WTC11 (cell line): ENCODE measurements around the gene C6orf120. TPM values are rescaled to one million over a fixed set of nuclear protein-coding genes. Genes with fewer than 3 reads are reported as not detected.
"Not testable (repeated sequence)": the region's sequence is repeated elsewhere in the genome, so short reads cannot be mapped to it uniquely, and the experiment has no call there.

ENCODE experiments used
- ATAC-seq: fragments of 200-7000 bp; cut with Tn5 transposase; 2 replicates; pipeline ENCODE4 v1.10.0; 2021; ENCODE audit warnings: mild to moderate bottlenecking, moderate library complexity
- CTCF ChIA-PET: fragments of 300-600 bp; sonication (Branson Sonifier 250); formaldehyde crosslinking; loops from one replicate; lab custom pipeline; 2021; ENCODE audit warnings: antibody characterized with exemption; lab: Charles Lee
- POLR2A ChIA-PET: fragments of 350-600 bp; sonication (Branson Sonifier 250); formaldehyde crosslinking; loops from one replicate; lab custom pipeline; 2021; ENCODE audit warnings: antibody characterized with exemption; lab: Charles Lee
- DNase-seq: peaks from one replicate; pipeline ENCODE4 v3.0.0; 2021; ENCODE audit warnings: low spot score
- H3K27ac Mint-ChIP-seq: 2 replicates; pipeline ENCODE4 v1.8.0; 2021; ENCODE audit warnings: mixed read lengths
- H3K27me3 Mint-ChIP-seq: 2 replicates; pipeline ENCODE4 v1.8.0; 2021; ENCODE audit warnings: low read depth, mild to moderate bottlenecking, moderate library complexity, mixed read lengths
- H3K36me3 Mint-ChIP-seq: 2 replicates; pipeline ENCODE4 v1.8.0; 2021; ENCODE audit warnings: mixed read lengths
- H3K4me1 Mint-ChIP-seq: 2 replicates; pipeline ENCODE4 v1.8.0; 2022; ENCODE audit warnings: mixed read lengths
- H3K4me3 Mint-ChIP-seq: 2 replicates; pipeline ENCODE4 v1.8.0; 2021; ENCODE audit warnings: mild to moderate bottlenecking, moderate library complexity, mixed read lengths
- H3K9me3 Mint-ChIP-seq: 2 replicates; pipeline ENCODE4 v1.8.0; 2021; ENCODE audit warnings: mixed read lengths
- CREB1 ChIP-seq: sonication (generic); formaldehyde crosslinking; IDR thresholded peaks from 2 replicates; pipeline ENCODE4 v1.8.0; 2023; ENCODE audit warnings: mild to moderate bottlenecking, missing genetic modification reagents
- ELF4 ChIP-seq: sonication (generic); formaldehyde crosslinking; IDR thresholded peaks from 2 replicates; pipeline ENCODE4 v1.8.1; 2022; ENCODE audit warnings: low read depth, mild to moderate bottlenecking, moderate library complexity, missing genetic modification reagents
- KAT7 ChIP-seq: sonication (generic); formaldehyde crosslinking; IDR thresholded peaks from 2 replicates; pipeline ENCODE4 v1.8.1; 2023; ENCODE audit warnings: missing genetic modification reagents, mild to moderate bottlenecking, borderline replicate concordance
- NFE2L1 ChIP-seq: sonication (generic); formaldehyde crosslinking; IDR thresholded peaks from 2 replicates; pipeline ENCODE4 v1.8.1; 2023; ENCODE audit warnings: missing genetic modification reagents
- PRRX2 ChIP-seq: fragments of 250-450 bp; sonication (Bioruptor Pico); IDR thresholded peaks from 2 replicates; pipeline ENCODE4 v1.8.0; 2021; ENCODE audit warnings: mild to moderate bottlenecking
- TEAD4 ChIP-seq: sonication (generic); formaldehyde crosslinking; IDR thresholded peaks from 2 replicates; pipeline ENCODE4 v1.8.0; 2022; ENCODE audit warnings: mild to moderate bottlenecking, missing genetic modification reagents
- TP53 ChIP-seq: sonication (generic); formaldehyde crosslinking; IDR thresholded peaks from 2 replicates; pipeline ENCODE4 v1.8.1; 2023; ENCODE audit warnings: mild to moderate bottlenecking, missing genetic modification reagents
- total RNA-seq: library from RNA; stranded (reverse); gene quantifications from 3 replicates; pipeline ENCODE4 v1.2.3, GENCODE V29; 2021
- TF ChIP-seq, protein P1 (sequence below): fragments of 250-450 bp; sonication (Bioruptor Pico); IDR thresholded peaks from 2 replicates; pipeline ENCODE4 v1.9.0; 2021; ENCODE audit warnings: mild to moderate bottlenecking
- TF ChIP-seq, protein P2 (sequence below): fragments of 200-600 bp; IDR thresholded peaks from 2 replicates; pipeline ENCODE4 v1.8.0; 2022; ENCODE audit warnings: antibody characterized with exemption
- TF ChIP-seq, protein P3 (sequence below): sonication (generic); formaldehyde crosslinking; IDR thresholded peaks from 2 replicates; pipeline ENCODE4 v1.8.1; 2022; ENCODE audit warnings: mild to moderate bottlenecking, moderate library complexity, missing genetic modification reagents
- TF ChIP-seq, protein P4 (sequence below): sonication (generic); formaldehyde crosslinking; IDR thresholded peaks from 2 replicates; pipeline ENCODE4 v1.8.0; 2022; ENCODE audit warnings: missing genetic modification reagents
- TF ChIP-seq, protein P5 (sequence below): sonication (generic); formaldehyde crosslinking; IDR thresholded peaks from 2 replicates; pipeline ENCODE4 v1.8.0; 2022; ENCODE audit warnings: mild to moderate bottlenecking, missing genetic modification reagents
- TF ChIP-seq, protein P6 (sequence below): fragments of 250-450 bp; sonication (Bioruptor Pico); IDR thresholded peaks from 2 replicates; pipeline ENCODE4 v1.9.0; 2021; ENCODE audit warnings: mild to moderate bottlenecking

C6orf120 gene
- total RNA-seq, 1 experiment from 2014 or later: 34.5 TPM

DNA sequence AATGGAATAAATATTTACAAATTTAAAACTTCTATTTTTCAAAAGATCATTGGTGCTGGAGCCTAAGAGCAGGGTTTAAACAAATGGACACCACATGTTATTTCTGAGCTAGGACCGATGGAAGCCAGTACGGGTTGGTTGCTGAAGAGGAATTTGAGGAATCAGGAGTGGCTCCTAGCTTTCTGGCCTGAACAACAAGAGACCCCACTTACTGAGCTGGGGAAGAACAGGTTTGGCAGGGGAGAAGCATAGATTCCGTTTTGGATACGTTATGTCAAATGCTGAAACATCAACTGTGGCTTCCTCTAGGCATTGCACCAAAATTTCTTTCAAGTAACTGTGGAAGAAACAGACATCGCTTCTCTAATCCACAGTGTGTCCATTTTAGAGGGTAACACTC lies 6.8 kb upstream of the C6orf120 start (continued):
- TF ChIP-seq, protein P1, sequence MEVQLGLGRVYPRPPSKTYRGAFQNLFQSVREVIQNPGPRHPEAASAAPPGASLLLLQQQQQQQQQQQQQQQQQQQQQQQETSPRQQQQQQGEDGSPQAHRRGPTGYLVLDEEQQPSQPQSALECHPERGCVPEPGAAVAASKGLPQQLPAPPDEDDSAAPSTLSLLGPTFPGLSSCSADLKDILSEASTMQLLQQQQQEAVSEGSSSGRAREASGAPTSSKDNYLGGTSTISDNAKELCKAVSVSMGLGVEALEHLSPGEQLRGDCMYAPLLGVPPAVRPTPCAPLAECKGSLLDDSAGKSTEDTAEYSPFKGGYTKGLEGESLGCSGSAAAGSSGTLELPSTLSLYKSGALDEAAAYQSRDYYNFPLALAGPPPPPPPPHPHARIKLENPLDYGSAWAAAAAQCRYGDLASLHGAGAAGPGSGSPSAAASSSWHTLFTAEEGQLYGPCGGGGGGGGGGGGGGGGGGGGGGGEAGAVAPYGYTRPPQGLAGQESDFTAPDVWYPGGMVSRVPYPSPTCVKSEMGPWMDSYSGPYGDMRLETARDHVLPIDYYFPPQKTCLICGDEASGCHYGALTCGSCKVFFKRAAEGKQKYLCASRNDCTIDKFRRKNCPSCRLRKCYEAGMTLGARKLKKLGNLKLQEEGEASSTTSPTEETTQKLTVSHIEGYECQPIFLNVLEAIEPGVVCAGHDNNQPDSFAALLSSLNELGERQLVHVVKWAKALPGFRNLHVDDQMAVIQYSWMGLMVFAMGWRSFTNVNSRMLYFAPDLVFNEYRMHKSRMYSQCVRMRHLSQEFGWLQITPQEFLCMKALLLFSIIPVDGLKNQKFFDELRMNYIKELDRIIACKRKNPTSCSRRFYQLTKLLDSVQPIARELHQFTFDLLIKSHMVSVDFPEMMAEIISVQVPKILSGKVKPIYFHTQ (CRISPR knock-in tag): no peak
- TF ChIP-seq ELF4 (CRISPR knock-in tag) (no peak), CREB1 (CRISPR knock-in tag) (no peak)

DNA sequence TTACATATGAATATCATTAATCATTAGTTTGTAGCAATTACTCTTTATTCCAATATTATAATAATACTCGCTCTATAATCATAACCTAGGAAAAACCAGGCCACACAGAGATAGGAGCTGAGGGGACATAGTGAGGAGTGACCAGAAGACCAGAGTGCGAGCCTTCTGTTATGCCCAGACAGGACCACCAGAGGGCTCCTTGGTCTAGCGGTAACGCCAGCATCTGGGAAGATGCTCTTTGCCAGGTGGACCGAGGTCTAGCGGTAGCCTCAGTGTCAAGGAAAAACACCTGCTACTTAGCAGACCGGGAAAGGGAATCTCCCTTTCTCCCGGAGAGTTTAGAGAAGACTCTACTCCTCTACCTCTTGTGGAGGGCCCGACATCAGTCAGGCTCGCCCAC lies 4.8 kb upstream of the C6orf120 start:
- CTCF ChIA-PET: interaction anchor here (1.1 kb wide), 1 partner anchor 28 kb away, joined by 3 read pairs; no protein-coding TSS in a partner anchor
- not testable (repeated sequence) for H3K4me3 Mint-ChIP-seq, H3K27me3 Mint-ChIP-seq, H3K27ac Mint-ChIP-seq, ATAC-seq
- DNase-seq: peak; percentile 78
- Mint-ChIP-seq H3K9me3 (peaks cover 16% of the 10 kb centered on the region), H3K4me1 (peaks cover 19% of the 10 kb centered on the region), H3K36me3 (peaks cover 50% of the 10 kb centered on the region)
- TF ChIP-seq, protein P2, sequence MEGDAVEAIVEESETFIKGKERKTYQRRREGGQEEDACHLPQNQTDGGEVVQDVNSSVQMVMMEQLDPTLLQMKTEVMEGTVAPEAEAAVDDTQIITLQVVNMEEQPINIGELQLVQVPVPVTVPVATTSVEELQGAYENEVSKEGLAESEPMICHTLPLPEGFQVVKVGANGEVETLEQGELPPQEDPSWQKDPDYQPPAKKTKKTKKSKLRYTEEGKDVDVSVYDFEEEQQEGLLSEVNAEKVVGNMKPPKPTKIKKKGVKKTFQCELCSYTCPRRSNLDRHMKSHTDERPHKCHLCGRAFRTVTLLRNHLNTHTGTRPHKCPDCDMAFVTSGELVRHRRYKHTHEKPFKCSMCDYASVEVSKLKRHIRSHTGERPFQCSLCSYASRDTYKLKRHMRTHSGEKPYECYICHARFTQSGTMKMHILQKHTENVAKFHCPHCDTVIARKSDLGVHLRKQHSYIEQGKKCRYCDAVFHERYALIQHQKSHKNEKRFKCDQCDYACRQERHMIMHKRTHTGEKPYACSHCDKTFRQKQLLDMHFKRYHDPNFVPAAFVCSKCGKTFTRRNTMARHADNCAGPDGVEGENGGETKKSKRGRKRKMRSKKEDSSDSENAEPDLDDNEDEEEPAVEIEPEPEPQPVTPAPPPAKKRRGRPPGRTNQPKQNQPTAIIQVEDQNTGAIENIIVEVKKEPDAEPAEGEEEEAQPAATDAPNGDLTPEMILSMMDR: peak; percentile 40
- TF ChIP-seq, all 79 proteins: peak for 1; not testable (repeated sequence) for 78
- POLR2A ChIA-PET: not testable (repeated sequence)

DNA sequence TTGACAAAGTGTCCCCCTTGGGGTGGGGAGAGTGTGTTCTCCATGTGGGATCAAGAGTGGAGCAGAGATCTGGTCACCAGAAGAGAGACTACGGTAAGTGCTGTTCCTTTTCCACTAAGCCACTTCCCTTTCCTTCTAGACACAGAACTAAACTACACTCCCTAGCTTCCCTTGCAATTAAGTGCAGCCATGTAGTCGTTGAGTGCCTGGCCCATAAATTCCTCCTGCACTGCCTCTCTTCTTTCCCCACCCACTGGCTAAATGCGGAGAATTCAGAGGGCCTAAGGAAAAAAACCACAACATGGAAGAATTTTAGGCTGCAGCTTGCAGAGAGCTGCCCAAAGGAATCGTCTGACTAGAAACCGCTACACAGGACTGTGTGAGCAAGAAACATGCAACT lies 1.6 kb upstream of the C6orf120 start:
- ChIA-PET POLR2A (interaction anchor here (3.8 kb wide), 1 partner anchor 24 kb away, joined by 14 read pairs; the partner anchor contains the start of gene PHF10), CTCF (interaction anchor here (1.6 kb wide), 1 partner anchor 90 kb away, joined by 7 read pairs; no protein-coding TSS in a partner anchor)
- ATAC-seq (no peak), DNase-seq (no peak)
- Mint-ChIP-seq H3K27me3 (no peaks in the 10 kb centered on the region), H3K4me3 (peak overlapping the region; percentile 90), H3K36me3 (peaks cover 32% of the 10 kb centered on the region), H3K9me3 (peaks cover 10% of the 10 kb centered on the region), H3K4me1 (peaks cover 29% of the 10 kb centered on the region), H3K27ac (peak overlapping the region; percentile 65; the same call in 1 of the 2 replicates)
- no peak for TF ChIP-seq KAT7 (CRISPR knock-in tag)
- TF ChIP-seq, protein P3, sequence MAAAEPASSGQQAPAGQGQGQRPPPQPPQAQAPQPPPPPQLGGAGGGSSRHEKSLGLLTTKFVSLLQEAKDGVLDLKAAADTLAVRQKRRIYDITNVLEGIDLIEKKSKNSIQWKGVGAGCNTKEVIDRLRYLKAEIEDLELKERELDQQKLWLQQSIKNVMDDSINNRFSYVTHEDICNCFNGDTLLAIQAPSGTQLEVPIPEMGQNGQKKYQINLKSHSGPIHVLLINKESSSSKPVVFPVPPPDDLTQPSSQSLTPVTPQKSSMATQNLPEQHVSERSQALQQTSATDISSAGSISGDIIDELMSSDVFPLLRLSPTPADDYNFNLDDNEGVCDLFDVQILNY (CRISPR knock-in tag): no peak
- TF ChIP-seq, protein P4, sequence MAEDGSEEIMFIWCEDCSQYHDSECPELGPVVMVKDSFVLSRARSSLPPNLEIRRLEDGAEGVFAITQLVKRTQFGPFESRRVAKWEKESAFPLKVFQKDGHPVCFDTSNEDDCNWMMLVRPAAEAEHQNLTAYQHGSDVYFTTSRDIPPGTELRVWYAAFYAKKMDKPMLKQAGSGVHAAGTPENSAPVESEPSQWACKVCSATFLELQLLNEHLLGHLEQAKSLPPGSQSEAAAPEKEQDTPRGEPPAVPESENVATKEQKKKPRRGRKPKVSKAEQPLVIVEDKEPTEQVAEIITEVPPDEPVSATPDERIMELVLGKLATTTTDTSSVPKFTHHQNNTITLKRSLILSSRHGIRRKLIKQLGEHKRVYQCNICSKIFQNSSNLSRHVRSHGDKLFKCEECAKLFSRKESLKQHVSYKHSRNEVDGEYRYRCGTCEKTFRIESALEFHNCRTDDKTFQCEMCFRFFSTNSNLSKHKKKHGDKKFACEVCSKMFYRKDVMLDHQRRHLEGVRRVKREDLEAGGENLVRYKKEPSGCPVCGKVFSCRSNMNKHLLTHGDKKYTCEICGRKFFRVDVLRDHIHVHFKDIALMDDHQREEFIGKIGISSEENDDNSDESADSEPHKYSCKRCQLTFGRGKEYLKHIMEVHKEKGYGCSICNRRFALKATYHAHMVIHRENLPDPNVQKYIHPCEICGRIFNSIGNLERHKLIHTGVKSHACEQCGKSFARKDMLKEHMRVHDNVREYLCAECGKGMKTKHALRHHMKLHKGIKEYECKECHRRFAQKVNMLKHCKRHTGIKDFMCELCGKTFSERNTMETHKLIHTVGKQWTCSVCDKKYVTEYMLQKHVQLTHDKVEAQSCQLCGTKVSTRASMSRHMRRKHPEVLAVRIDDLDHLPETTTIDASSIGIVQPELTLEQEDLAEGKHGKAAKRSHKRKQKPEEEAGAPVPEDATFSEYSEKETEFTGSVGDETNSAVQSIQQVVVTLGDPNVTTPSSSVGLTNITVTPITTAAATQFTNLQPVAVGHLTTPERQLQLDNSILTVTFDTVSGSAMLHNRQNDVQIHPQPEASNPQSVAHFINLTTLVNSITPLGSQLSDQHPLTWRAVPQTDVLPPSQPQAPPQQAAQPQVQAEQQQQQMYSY (CRISPR knock-in tag): no peak
- TF ChIP-seq TEAD4: no peak
- TF ChIP-seq TP53 (CRISPR knock-in tag): no peak
- no peak for TF ChIP-seq PRRX2 (CRISPR knock-in tag)
- no peak for TF ChIP-seq NFE2L1 (CRISPR knock-in tag)
- TF ChIP-seq, protein P5, sequence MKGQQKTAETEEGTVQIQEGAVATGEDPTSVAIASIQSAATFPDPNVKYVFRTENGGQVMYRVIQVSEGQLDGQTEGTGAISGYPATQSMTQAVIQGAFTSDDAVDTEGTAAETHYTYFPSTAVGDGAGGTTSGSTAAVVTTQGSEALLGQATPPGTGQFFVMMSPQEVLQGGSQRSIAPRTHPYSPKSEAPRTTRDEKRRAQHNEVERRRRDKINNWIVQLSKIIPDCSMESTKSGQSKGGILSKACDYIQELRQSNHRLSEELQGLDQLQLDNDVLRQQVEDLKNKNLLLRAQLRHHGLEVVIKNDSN (CRISPR knock-in tag): no peak
- TF ChIP-seq, protein P6, sequence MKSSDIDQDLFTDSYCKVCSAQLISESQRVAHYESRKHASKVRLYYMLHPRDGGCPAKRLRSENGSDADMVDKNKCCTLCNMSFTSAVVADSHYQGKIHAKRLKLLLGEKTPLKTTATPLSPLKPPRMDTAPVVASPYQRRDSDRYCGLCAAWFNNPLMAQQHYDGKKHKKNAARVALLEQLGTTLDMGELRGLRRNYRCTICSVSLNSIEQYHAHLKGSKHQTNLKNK (CRISPR knock-in tag): no peak
